ENCODE measurements around the gene CCNJL. TPM values are rescaled to one million over a fixed set of nuclear protein-coding genes. Genes with fewer than 3 reads are reported as not detected.

The CCNJL gene
- polyA plus RNA-seq, 2 donors, result 0.44 to 0.59 TPM

- Histone ChIP-seq H3K9me3 (ENCODE audit: control insufficient read depth in 2 of 2, insufficient read depth in 1 of 2, low read depth in 1 of 2, low read length in 1 of 2) (no peaks in the 10 kb centered on the region), H3K27me3 (ENCODE audit: control insufficient read depth in 1 of 2, insufficient read depth in 2 of 2, low read length in 2 of 2) (no peaks in the 10 kb centered on the region), H3K27ac (ENCODE audit: low read depth in 2 of 2, low read length in 1 of 2) (peak overlapping the region in 1 of 2 donors; percentile 40), H3K36me3 (ENCODE audit: control insufficient read depth in 2 of 2, insufficient read depth in 2 of 2, low read length in 1 of 2) (no peaks in the 10 kb centered on the region), H3K4me3 (ENCODE audit: low read depth in 1 of 2, low read length in 2 of 2) (no peak overlapping the region), H3K4me1 (ENCODE audit: control insufficient read depth in 2 of 2, insufficient read depth in 2 of 2, low read length in 1 of 2) (peaks cover 6 to 11% of the 10 kb centered on the region in 2 donors)
- 71 to 76% methylated on average over 6 of the region's 6 CpGs for WGBS, 2 donors
Measured at GRCh38 chr5:160286947-160287346, 25.4 kb downstream of the CCNJL start.

- H3K4me3 ChIP-seq (ENCODE audit: low read depth in 1 of 2, low read length in 2 of 2), result no peak overlapping the region
- H3K27me3 ChIP-seq (ENCODE audit: control insufficient read depth in 1 of 2, insufficient read depth in 2 of 2, low read length in 2 of 2), result no peaks in the 10 kb centered on the region
- no peak overlapping the region for H3K27ac ChIP-seq (ENCODE audit: low read depth in 2 of 2, low read length in 1 of 2)
- peaks cover 6 to 11% of the 10 kb centered on the region in 2 donors for H3K4me1 ChIP-seq (ENCODE audit: control insufficient read depth in 2 of 2, insufficient read depth in 2 of 2, low read length in 1 of 2)
- WGBS, 2 donors, result 74 to 79% methylated on average over 2 of the region's 2 CpGs
- H3K9me3 ChIP-seq (ENCODE audit: control insufficient read depth in 2 of 2, insufficient read depth in 1 of 2, low read depth in 1 of 2, low read length in 1 of 2), result no peaks in the 10 kb centered on the region
- no peaks in the 10 kb centered on the region for H3K36me3 ChIP-seq (ENCODE audit: control insufficient read depth in 2 of 2, insufficient read depth in 2 of 2, low read length in 1 of 2)
Measured at GRCh38 chr5:160285316-160285715, 27.0 kb downstream of the CCNJL start.

- no peaks in the 10 kb centered on the region for H3K9me3 ChIP-seq (ENCODE audit: control insufficient read depth in 2 of 2, insufficient read depth in 1 of 2, low read depth in 1 of 2, low read length in 1 of 2)
- H3K4me3 ChIP-seq (ENCODE audit: low read depth in 1 of 2, low read length in 2 of 2), result no peak overlapping the region
- WGBS, 2 donors, result 87 to 95% methylated on average over 4 of the region's 4 CpGs
- H3K36me3 ChIP-seq (ENCODE audit: control insufficient read depth in 2 of 2, insufficient read depth in 2 of 2, low read length in 1 of 2), result no peaks in the 10 kb centered on the region
- H3K27me3 ChIP-seq (ENCODE audit: control insufficient read depth in 1 of 2, insufficient read depth in 2 of 2, low read length in 2 of 2), result no peaks in the 10 kb centered on the region
- H3K27ac ChIP-seq (ENCODE audit: low read depth in 2 of 2, low read length in 1 of 2), result no peak overlapping the region
- peaks cover 4 to 12% of the 10 kb centered on the region in 2 donors for H3K4me1 ChIP-seq (ENCODE audit: control insufficient read depth in 2 of 2, insufficient read depth in 2 of 2, low read length in 1 of 2)
Measured at GRCh38 chr5:160284291-160284873, 28.0 kb downstream of the CCNJL start.

- WGBS, 2 donors, result 78 to 89% methylated on average over 2 of the region's 2 CpGs
- Histone ChIP-seq H3K4me3 (ENCODE audit: low read depth in 1 of 2, low read length in 2 of 2) (no peak overlapping the region), H3K36me3 (ENCODE audit: control insufficient read depth in 2 of 2, insufficient read depth in 2 of 2, low read length in 1 of 2) (no peaks in the 10 kb centered on the region), H3K27me3 (ENCODE audit: control insufficient read depth in 1 of 2, insufficient read depth in 2 of 2, low read length in 2 of 2) (no peaks in the 10 kb centered on the region), H3K4me1 (ENCODE audit: control insufficient read depth in 2 of 2, insufficient read depth in 2 of 2, low read length in 1 of 2) (peaks cover 0 to 2% of the 10 kb centered on the region in 2 donors), H3K9me3 (ENCODE audit: control insufficient read depth in 2 of 2, insufficient read depth in 1 of 2, low read depth in 1 of 2, low read length in 1 of 2) (no peaks in the 10 kb centered on the region), H3K27ac (ENCODE audit: low read depth in 2 of 2, low read length in 1 of 2) (no peak overlapping the region)
Measured at GRCh38 chr5:160281275-160281674, 31.1 kb downstream of the CCNJL start.

GRCh38 chr5:160280384-160281095, 31.8 kb downstream of the CCNJL start:
- H3K27ac ChIP-seq (ENCODE audit: low read depth in 2 of 2, low read length in 1 of 2), result no peak overlapping the region
- WGBS, 2 donors, result 92 to 97% methylated on average over 26 of the region's 26 CpGs
- H3K4me3 ChIP-seq (ENCODE audit: low read depth in 1 of 2, low read length in 2 of 2), result no peak overlapping the region

GRCh38 chr5:160278343-160278742, 34.0 kb downstream of the CCNJL start:
- Histone ChIP-seq H3K4me1 (ENCODE audit: control insufficient read depth in 2 of 2, insufficient read depth in 2 of 2, low read length in 1 of 2) (peaks cover 0 to 2% of the 10 kb centered on the region in 2 donors), H3K27ac (ENCODE audit: low read depth in 2 of 2, low read length in 1 of 2) (no peak overlapping the region), H3K36me3 (ENCODE audit: control insufficient read depth in 2 of 2, insufficient read depth in 2 of 2, low read length in 1 of 2) (no peaks in the 10 kb centered on the region), H3K27me3 (ENCODE audit: control insufficient read depth in 1 of 2, insufficient read depth in 2 of 2, low read length in 2 of 2) (no peaks in the 10 kb centered on the region), H3K4me3 (ENCODE audit: low read depth in 1 of 2, low read length in 2 of 2) (no peak overlapping the region), H3K9me3 (ENCODE audit: control insufficient read depth in 2 of 2, insufficient read depth in 1 of 2, low read depth in 1 of 2, low read length in 1 of 2) (no peaks in the 10 kb centered on the region)
- WGBS, 2 donors, result 58 to 59% methylated on average over 7 of the region's 7 CpGs

More at GRCh38 chr5:160280384-160281095, 31.8 kb downstream of the CCNJL start:
- no peaks in the 10 kb centered on the region for H3K36me3 ChIP-seq (ENCODE audit: control insufficient read depth in 2 of 2, insufficient read depth in 2 of 2, low read length in 1 of 2)
- no peaks in the 10 kb centered on the region for H3K27me3 ChIP-seq (ENCODE audit: control insufficient read depth in 1 of 2, insufficient read depth in 2 of 2, low read length in 2 of 2)
- H3K4me1 ChIP-seq (ENCODE audit: control insufficient read depth in 2 of 2, insufficient read depth in 2 of 2, low read length in 1 of 2), result peaks cover 0 to 2% of the 10 kb centered on the region in 2 donors
- H3K9me3 ChIP-seq (ENCODE audit: control insufficient read depth in 2 of 2, insufficient read depth in 1 of 2, low read depth in 1 of 2, low read length in 1 of 2), result no peaks in the 10 kb centered on the region

- Histone ChIP-seq H3K27ac (ENCODE audit: low read depth in 2 of 2, low read length in 1 of 2) (no peak overlapping the region), H3K27me3 (ENCODE audit: control insufficient read depth in 1 of 2, insufficient read depth in 2 of 2, low read length in 2 of 2) (no peaks in the 10 kb centered on the region), H3K4me3 (ENCODE audit: low read depth in 1 of 2, low read length in 2 of 2) (no peak overlapping the region), H3K36me3 (ENCODE audit: control insufficient read depth in 2 of 2, insufficient read depth in 2 of 2, low read length in 1 of 2) (no peaks in the 10 kb centered on the region), H3K9me3 (ENCODE audit: control insufficient read depth in 2 of 2, insufficient read depth in 1 of 2, low read depth in 1 of 2, low read length in 1 of 2) (no peaks in the 10 kb centered on the region), H3K4me1 (ENCODE audit: control insufficient read depth in 2 of 2, insufficient read depth in 2 of 2, low read length in 1 of 2) (peaks cover 0 to 5% of the 10 kb centered on the region in 2 donors)
- WGBS, 2 donors, result 73% methylated on average over 5 of the region's 5 CpGs
Measured at GRCh38 chr5:160274483-160274931, 37.9 kb downstream of the CCNJL start.

GRCh38 chr5:160272889-160273288, 39.5 kb downstream of the CCNJL start:
- H3K4me1 ChIP-seq (ENCODE audit: control insufficient read depth in 2 of 2, insufficient read depth in 2 of 2, low read length in 1 of 2), result peaks cover 0 to 9% of the 10 kb centered on the region in 2 donors
- H3K9me3 ChIP-seq (ENCODE audit: control insufficient read depth in 2 of 2, insufficient read depth in 1 of 2, low read depth in 1 of 2, low read length in 1 of 2), result no peaks in the 10 kb centered on the region
- WGBS, 2 donors, result 78 to 86% methylated on average over 2 of the region's 2 CpGs
- no peak overlapping the region for H3K27ac ChIP-seq (ENCODE audit: low read depth in 2 of 2, low read length in 1 of 2)
- no peaks in the 10 kb centered on the region for H3K36me3 ChIP-seq (ENCODE audit: control insufficient read depth in 2 of 2, insufficient read depth in 2 of 2, low read length in 1 of 2)
- no peaks in the 10 kb centered on the region for H3K27me3 ChIP-seq (ENCODE audit: control insufficient read depth in 1 of 2, insufficient read depth in 2 of 2, low read length in 2 of 2)
- no peak overlapping the region for H3K4me3 ChIP-seq (ENCODE audit: low read depth in 1 of 2, low read length in 2 of 2)

GRCh38 chr5:160272264-160272663, 40.1 kb downstream of the CCNJL start:
- Histone ChIP-seq H3K4me1 (ENCODE audit: control insufficient read depth in 2 of 2, insufficient read depth in 2 of 2, low read length in 1 of 2) (peaks cover 0 to 9% of the 10 kb centered on the region in 2 donors), H3K27me3 (ENCODE audit: control insufficient read depth in 1 of 2, insufficient read depth in 2 of 2, low read length in 2 of 2) (no peaks in the 10 kb centered on the region), H3K27ac (ENCODE audit: low read depth in 2 of 2, low read length in 1 of 2) (no peak overlapping the region), H3K36me3 (ENCODE audit: control insufficient read depth in 2 of 2, insufficient read depth in 2 of 2, low read length in 1 of 2) (no peaks in the 10 kb centered on the region), H3K9me3 (ENCODE audit: control insufficient read depth in 2 of 2, insufficient read depth in 1 of 2, low read depth in 1 of 2, low read length in 1 of 2) (no peaks in the 10 kb centered on the region), H3K4me3 (ENCODE audit: low read depth in 1 of 2, low read length in 2 of 2) (no peak overlapping the region)
- 74 to 76% methylated on average over 3 of the region's 3 CpGs for WGBS, 2 donors

- WGBS, 2 donors, result 65 to 72% methylated on average over 6 of the region's 6 CpGs
- H3K36me3 ChIP-seq (ENCODE audit: control insufficient read depth in 2 of 2, insufficient read depth in 2 of 2, low read length in 1 of 2), result no peaks in the 10 kb centered on the region
- peak overlapping the region; percentile 82 for H3K27ac ChIP-seq (ENCODE audit: low read depth in 2 of 2, low read length in 1 of 2)
- no peaks in the 10 kb centered on the region for H3K9me3 ChIP-seq (ENCODE audit: control insufficient read depth in 2 of 2, insufficient read depth in 1 of 2, low read depth in 1 of 2, low read length in 1 of 2)
- no peak overlapping the region for H3K4me3 ChIP-seq (ENCODE audit: low read depth in 1 of 2, low read length in 2 of 2)
- peaks cover 0 to 9% of the 10 kb centered on the region in 2 donors for H3K4me1 ChIP-seq (ENCODE audit: control insufficient read depth in 2 of 2, insufficient read depth in 2 of 2, low read length in 1 of 2)
- H3K27me3 ChIP-seq (ENCODE audit: control insufficient read depth in 1 of 2, insufficient read depth in 2 of 2, low read length in 2 of 2), result no peaks in the 10 kb centered on the region
Measured at GRCh38 chr5:160271836-160272235, 40.5 kb downstream of the CCNJL start.

Data from esophagus (tissue), 2 donors.